Myocyte (in vitro differentiated cells): ENCODE measurements around the gene RFX3. TPM values are rescaled to one million over a fixed set of nuclear protein-coding genes. Genes with fewer than 3 reads are reported as not detected.

ENCODE experiments used
- DNase-seq: peaks from one replicate; pipeline ENCODE4 v3.0.0-alpha.2; 2012; ENCODE audit warnings: low read depth
- total RNA-seq: library from RNA; depleted of rRNA; stranded (reverse); fragments of >200 nt; gene quantifications from 2 replicates; pipeline ENCODE4 v1.2.3, GENCODE V29; 2014

RFX3 gene
- total RNA-seq, 1 donor from 2014 or later: 3.0 TPM

DNA sequence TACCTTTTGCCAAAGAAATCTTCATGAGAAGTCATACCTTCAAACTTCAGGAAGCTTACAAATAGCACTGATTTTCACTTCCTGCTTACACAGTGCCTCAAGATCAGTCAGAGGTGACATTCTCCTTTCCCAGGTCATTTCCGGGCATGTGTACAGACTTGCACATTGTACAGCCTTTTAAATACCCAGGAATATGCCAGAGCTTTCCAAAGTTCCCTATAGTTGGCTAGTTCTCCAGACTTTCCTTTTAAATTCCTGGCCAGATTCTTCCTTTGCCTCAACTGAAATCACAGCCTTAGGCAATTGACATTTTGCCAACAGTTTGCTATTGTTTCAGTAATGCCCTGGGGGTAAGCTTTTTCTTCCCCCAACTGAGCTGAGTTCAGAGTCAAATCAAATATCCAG is 47.2 kb downstream of the RFX3 start:
- no peak for DNase-seq

DNA sequence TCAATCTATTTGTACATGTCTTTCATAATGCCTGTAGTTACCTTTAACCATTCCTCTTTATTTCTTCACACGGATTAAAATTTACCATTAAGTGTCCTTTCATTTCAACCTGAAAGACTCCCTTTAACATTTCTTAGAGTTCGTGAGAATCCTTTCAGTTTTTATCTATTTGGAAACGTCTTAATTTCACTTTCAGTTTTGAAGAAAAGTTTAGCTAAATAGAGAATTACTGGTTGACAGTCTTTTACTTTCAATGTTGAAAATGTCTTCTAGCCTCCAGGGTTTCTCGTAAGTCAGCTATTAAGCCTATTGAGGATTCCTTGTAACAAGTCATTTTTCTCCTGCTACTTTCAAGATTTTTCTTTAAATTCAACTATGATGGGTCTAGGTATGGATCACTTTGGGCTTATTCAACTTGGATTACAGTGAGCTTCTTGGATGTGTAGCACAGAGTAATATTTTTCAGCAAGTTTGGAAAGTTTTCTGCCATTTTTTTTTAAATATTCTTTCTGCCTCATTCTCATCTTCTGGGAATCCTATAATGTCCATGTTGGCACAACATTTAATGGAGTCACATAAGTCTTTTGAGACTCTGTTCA is 48.5 kb downstream of the RFX3 start:
- DNase-seq: no peak

DNA sequence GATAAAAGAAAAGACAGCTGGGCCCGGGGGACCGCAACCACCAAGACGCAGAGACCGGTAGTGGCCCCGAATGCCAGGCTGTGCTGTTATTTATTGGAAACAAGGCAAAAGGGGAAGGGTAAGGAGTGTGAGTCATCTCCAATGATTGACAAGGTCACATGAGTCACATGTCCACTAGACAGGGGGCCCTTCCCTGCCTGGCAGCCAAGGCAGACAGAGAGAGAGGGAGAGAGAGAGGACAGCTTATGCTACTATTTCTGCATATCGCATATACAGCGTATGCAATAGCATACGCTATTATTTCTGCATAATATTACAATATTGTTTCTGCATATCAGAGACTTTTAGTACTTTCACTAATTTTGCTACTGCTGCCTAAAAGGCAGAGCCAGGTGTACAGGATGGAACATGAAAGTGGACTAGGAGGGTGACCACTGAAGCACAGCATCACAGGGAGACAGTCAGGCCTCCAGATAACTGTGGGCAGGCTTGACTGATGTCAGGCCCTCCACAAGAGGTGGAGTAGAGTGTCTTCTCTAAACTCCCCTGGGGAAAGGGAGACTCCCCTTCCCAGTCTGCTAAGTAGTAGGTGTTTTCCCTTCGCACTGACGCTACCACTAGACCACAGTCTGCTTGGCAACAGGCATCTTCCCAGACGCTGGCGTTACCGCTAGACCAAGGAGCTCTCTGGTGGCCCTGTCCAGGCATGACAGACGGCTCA is 50.3 kb downstream of the RFX3 start:
- DNase-seq: no peak

DNA sequence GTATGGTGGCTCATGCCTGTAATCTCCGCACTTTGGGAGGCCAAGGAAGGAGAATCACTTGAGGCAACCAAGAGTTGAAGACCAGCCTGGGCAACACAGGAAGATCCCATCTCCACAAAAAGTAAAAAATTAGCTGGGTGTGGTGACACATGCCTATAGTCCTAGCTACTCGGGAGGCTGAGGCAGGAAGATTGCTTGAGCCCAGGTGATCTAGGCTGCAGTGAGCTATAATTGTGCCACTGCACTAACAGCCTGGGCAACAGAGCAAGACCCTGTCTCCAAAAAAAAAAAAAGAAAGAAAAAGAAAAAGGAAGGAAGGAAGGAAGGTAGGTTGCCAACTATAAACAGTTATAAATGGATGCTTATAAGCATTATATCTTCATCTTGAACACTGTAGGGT is 51.0 kb downstream of the RFX3 start:
- no peak for DNase-seq

DNA sequence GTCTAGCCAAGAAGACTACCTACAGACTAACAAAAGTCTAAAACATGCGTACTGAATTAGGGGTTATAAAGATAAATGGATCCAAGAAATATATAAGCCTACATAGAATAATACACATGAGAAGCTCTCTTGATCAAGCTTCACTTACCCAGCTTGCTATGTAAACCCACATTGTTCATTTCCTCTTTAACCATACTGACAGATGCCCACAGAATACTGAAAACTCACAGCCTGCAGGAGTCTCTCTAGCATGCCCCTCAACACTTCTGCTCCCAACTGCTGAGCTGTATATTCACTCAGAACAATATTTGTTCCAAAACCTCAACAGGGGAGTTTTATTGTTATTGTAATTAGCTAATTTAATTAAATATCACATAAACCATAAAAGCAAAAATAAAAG is 52.4 kb downstream of the RFX3 start:
- no peak for DNase-seq

DNA sequence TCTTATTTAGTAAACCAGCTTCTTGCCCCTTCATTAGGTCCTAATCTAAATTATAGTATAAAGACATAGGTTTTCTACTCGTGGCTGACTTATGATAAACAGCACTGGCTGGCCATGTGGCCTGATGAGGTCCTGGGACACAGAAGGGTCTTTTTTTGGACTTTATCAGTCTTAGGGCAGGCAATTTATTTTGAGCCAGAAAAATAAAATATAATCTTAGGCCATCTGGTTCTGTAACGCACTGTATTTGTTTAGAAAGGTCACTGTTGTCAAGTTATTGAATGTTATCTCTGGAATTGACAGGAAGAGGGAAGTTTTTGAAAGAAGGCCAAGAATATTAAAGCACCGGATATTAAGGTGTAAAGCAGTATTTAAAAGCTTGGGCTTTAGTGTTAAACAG is 53.9 kb downstream of the RFX3 start:
- DNase-seq: no peak

- no peak for DNase-seq
Observed at GRCh38 chr9:3468421-3469205, 57.2 kb downstream of the RFX3 start.

- peak; percentile 76 for DNase-seq
Observed at GRCh38 chr9:3467593-3468219, 58.1 kb downstream of the RFX3 start.

DNA sequence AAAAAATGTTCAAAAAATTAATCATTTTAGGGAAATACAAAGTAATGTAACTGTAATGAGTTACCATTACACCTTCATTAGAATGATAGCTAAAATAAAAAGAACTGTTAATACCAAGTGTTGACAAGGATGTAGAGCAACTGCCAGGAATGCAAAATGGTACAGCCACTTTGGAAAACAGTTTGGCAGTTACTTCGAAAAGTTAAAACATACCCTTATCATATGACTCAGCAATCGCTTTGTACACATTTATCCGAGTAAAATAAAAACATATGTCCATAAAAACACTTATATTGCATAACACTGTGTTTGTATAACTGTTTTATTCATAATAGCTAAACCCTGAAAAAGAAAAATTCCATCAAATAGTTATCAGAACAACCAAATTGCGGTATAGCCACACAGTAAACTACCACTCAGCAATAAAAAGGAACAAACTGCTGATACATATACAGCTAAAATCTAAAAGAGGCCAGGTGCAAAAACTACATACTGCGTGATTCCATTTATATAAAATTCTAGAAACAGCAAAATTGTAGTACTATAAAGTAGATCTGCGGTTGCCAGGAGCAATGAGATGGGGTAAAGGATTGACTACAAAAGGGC is 61.7 kb downstream of the RFX3 start:
- no peak for DNase-seq

DNA sequence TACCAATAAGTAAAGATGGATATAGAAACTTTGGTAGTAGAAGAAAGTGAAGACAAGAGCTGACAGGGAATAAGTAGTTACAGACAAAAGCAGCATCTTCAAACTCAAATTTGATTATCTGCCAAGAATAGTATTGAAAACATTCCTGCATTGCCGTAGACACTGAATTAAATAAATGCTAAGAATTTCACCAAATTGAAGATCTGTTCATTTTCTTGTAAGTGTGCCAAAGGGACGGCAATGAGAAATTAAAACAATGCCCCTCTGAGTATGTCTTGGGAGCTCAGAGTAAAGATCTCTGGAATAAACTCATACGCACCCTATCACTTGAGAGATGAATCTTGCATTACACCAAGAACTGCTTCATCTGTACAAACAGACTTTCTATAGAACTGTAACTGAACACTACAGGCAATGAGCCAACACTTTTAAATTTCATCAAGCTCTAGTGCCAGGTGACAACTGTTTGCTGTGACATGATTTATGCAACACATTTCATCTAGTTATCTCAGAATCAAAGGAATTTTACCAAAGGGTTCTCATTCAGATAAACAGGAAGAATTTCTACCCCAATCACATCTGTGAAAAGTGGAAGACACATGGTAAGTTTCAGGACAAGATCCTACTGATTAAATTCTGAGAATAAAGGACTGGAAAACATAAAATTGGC is 66.9 kb downstream of the RFX3 start:
- DNase-seq: no peak

GRCh38 chr9:3457175-3457574 is 68.6 kb downstream of the RFX3 start:
- DNase-seq: no peak

DNA sequence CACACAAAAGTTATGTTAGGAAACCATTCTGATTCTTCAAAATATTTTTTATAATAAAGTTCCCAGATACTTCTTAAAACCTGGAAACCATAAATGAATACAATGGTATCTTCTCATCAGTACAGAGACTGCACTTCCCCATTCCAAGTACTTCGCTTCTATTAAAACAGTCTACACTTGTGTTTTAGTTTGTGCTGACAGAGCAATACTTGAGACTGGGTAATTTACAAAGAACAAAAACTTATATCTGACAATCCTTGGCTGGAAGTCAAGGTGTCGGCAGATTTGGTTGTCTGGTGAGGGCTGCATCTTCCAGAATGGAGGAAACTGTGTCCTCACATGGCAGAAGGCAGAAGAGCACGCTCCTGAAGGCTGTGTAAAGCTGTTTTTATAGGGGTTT is 70.1 kb downstream of the RFX3 start:
- no peak for DNase-seq

GRCh38 chr9:3455094-3455493 is 70.7 kb downstream of the RFX3 start:
- no peak for DNase-seq

DNA sequence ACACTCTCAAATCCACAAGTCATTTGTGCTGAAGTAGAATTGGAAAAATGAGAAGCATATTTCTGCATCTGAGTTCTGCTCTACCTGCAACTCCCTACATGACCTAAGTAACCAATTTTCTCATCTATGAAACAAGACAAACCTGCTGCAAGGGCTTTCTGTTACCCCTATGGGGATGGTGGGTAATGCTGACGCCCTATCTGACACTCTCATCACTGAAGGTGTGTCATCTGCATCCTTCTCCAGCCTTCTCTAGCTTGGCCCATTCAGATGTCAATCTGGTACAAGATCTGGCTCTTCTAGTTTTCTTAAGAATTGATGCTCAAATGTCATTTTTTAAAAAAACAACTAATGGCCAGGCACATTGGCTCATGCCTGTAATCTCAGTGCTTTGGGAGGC is 73.8 kb downstream of the RFX3 start:
- DNase-seq: no peak

- DNase-seq: no peak
Observed at GRCh38 chr9:3447788-3448187, 78.0 kb downstream of the RFX3 start.

DNA sequence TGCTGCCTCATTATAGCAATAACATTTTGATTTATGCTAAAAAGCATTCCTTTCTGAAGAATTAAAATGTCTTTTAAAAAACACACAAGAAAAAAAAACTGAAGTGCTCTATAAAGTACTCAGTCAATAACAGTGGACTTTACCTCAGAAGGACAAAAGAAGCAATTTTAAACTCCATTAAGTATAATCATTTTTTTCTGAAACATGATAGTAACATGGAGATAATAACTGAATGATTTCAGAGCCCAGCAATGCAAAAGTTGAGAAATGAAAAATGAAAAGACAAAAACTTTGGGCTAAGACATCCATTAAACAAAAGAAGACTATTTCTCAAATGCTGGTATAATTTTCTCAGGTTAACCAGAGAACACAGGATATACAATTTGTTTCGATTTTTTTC is 78.7 kb downstream of the RFX3 start:
- DNase-seq: no peak

GRCh38 chr9:3446313-3446712 is 79.5 kb downstream of the RFX3 start:
- no peak for DNase-seq

GRCh38 chr9:3444016-3444415 is 81.8 kb downstream of the RFX3 start:
- DNase-seq: no peak

DNA sequence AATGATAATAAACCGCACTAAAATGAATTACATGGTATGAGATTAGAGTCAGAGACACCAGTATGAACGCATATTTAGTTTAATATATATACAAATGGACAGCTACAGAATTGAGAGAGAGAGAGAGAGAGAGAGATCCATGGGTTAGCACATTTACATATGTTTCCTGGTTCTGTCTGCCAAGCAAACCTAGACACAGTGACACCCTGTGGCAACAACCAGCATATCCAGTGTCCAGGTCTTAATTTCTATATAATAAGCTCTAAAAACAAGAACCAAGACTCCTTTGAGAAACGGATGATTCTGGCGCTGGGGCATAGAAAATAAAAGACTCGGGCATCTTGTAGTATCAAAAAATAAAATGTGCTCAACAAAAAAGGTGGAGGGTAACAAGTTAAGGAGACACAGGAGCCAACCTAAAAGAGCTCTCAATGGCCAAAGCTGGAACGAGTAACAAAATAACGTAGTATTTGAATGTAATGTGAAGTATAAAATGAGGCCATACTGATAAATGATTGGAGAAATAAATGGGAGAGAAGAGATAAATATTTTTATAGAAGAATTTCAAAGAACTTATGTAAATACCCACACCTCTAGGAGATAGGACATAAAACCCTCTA is 84.5 kb downstream of the RFX3 start:
- DNase-seq: peak; percentile 49

DNA sequence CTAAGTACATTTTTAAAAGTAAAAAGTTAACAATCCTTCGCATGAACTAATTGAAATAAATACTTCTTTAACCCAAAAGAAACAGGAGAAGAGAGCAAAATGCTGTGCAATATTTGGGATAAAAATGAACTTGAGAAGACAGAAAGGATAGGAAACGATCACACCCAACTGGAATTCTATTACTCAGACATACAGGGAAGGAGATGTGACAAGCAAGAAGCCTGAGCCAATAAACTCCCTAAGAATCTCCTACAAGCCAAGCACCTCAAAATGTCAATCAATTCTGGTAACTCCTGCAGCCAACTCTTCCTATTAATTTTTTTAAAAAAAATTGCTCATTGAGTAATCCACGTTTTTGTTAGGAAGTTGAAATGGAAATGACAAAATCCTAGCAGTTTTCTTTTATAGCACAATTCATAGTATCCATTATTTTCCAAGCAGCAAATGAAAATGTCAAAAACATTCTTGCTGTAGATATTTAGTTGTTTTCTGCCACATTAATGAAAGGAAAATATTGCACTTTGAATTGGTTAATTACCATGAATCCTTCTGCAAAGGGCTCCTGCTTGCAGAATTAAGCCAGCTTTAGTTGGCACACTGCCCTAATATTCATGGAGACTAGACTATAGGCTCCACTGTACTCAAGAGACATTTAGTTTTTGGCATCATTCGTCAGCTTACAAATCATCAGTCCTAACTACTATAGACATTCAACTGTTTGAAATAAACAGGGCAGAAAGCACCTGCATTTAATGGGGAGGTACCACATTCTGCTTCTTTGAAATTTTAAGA is 89.0 kb downstream of the RFX3 start:
- DNase-seq: peak; percentile 43
